NCI-H2029 (cell line): ENCODE measurements around the gene HERC3.

Experiments
- DNase-seq: peaks from one replicate; lab custom pipeline; 2025; lab: John Stamatoyannopoulos, UW

HERC3 gene

GRCh38 chr4:88660446-88661294 is 68.4 kb downstream of the HERC3 start:
- DNase-seq, result no peak

GRCh38 chr4:88661739-88662138 is 69.5 kb downstream of the HERC3 start:
- no peak for DNase-seq

- DNase-seq, result peak; percentile 1
Observed at GRCh38 chr4:88672987-88673386, 80.7 kb downstream of the HERC3 start.

- DNase-seq, result no peak
Observed at GRCh38 chr4:88673886-88674285, 81.6 kb downstream of the HERC3 start.

GRCh38 chr4:88674565-88674964 is 82.3 kb downstream of the HERC3 start:
- no peak for DNase-seq

- no peak for DNase-seq
Observed at GRCh38 chr4:88674979-88675378, 82.7 kb downstream of the HERC3 start.

GRCh38 chr4:88675543-88675942 is 83.3 kb downstream of the HERC3 start:
- DNase-seq, result no peak

GRCh38 chr4:88681209-88681608 is 88.9 kb downstream of the HERC3 start:
- no peak for DNase-seq

GRCh38 chr4:88690355-88690754 is 98.1 kb downstream of the HERC3 start:
- DNase-seq, result no peak

- no peak for DNase-seq
Observed at GRCh38 chr4:88693792-88694191, 101.5 kb downstream of the HERC3 start.

GRCh38 chr4:88696630-88697029 is 104.3 kb downstream of the HERC3 start:
- no peak for DNase-seq

- DNase-seq, result no peak
Observed at GRCh38 chr4:88697141-88697540, 104.9 kb downstream of the HERC3 start.

GRCh38 chr4:88697588-88698329 is 105.5 kb downstream of the HERC3 start, which contains the start of gene NAP1L5:
Gene NAP1L5 (minus strand): TSS chr4:88697829. CDS start chr4:88697754, 75 bp downstream.
- peak; percentile 15 for DNase-seq

- DNase-seq, result no peak
Observed at GRCh38 chr4:88698519-88698918, 106.2 kb downstream of the HERC3 start.

GRCh38 chr4:88702782-88703181 is 110.5 kb downstream of the HERC3 start:
- no peak for DNase-seq

GRCh38 chr4:88705223-88705622 is 112.9 kb downstream of the HERC3 start:
- DNase-seq, result no peak

GRCh38 chr4:88705805-88706492 is 113.7 kb downstream of the HERC3 start:
- no peak for DNase-seq

GRCh38 chr4:88706574-88706973 is 114.3 kb downstream of the HERC3 start:
- no peak for DNase-seq

GRCh38 chr4:88709989-88710388 is 117.7 kb downstream of the HERC3 start:
- DNase-seq, result no peak

- DNase-seq, result no peak
Observed at GRCh38 chr4:88713782-88714181, 121.5 kb downstream of the HERC3 start.

- DNase-seq, result no peak
Observed at GRCh38 chr4:88718098-88718497, 125.8 kb downstream of the HERC3 start.

- DNase-seq, result no peak
Observed at GRCh38 chr4:88719381-88719780, 127.1 kb downstream of the HERC3 start.
